ENCODE data around the gene MYLK3.

- TF ChIP-seq TAF1 (IDR thresholded peaks at IDR 0.05; ENCODE audit: borderline replicate concordance, low read depth, low read length) = no peak
- no peak for TF ChIP-seq POLR2A (IDR thresholded peaks at IDR 0.05; ENCODE audit: low read depth, low read length)
Measured at GRCh38 chr16:46719528-46719927, 28.6 kb downstream of the MYLK3 start.
